ENCODE measurements around the gene MRPL34. TPM values are rescaled to one million over a fixed set of nuclear protein-coding genes. Genes with fewer than 3 reads are reported as not detected.

MRPL34 gene
- total RNA-seq, 4 donors from 2014 or later, result 95.8 to 311 (median 149) TPM

DNA sequence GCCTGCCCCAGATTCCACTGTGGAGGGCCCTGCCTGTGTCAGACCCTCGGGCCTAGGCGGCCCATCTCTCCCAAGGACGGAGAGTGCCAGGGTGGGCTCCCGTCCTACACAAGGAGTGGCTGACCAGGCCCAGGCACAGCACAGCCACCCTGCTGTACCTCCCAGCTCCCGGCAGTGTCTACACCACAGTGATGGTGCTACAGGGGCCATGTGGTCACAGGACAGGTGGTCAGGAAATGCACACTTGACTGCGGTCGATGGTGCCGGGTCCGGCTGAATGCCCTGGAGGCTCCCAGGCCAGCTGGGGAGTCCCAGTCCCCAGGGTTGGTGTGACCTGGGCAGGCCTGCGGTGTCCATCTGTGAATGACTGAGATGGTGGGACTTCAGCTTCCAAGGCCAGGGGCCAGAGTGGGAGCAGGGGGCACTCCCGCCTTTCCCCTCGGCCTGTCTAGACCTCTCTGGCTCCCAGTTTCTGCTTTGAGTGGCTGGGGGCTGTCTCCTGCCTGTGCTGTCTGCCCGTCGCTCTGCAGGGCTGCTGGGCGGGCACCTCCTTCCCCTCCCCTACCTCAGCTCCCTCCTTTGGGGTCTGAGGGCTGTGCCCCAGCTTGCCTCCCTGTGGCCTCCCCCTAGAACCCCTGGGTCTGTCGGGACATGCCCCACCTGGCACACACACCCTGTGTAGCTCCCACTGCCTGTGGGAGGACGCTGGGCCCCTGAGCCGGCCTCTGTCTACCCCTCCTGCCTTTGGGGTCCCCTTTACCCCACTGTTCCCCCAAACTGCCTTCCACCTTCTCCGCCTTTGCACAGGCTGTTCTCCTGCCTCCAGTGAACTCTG lies 16.2 kb downstream of the MRPL34 start:
- Histone ChIP-seq H3K27me3 (no peaks in the 10 kb centered on the region), H3K36me3 (peaks cover 15 to 31% of the 10 kb centered on the region in 2 donors), H3K27ac (no peak overlapping the region), H3K4me1 (no peaks in the 10 kb centered on the region), H3K9me3 (no peaks in the 10 kb centered on the region), H3K4me3 (replicated peaks in 1 of 3) (no peak overlapping the region)
- intact Hi-C loops (cut with DNase I), result no loop called here
- no peak for DNase-seq
- TF ChIP-seq POLR2A (IDR thresholded peaks at IDR 0.05), result no peak
- 86 to 97% methylated on average over 10 to 12 of the region's 19 CpGs for WGBS, 2 donors

DNA sequence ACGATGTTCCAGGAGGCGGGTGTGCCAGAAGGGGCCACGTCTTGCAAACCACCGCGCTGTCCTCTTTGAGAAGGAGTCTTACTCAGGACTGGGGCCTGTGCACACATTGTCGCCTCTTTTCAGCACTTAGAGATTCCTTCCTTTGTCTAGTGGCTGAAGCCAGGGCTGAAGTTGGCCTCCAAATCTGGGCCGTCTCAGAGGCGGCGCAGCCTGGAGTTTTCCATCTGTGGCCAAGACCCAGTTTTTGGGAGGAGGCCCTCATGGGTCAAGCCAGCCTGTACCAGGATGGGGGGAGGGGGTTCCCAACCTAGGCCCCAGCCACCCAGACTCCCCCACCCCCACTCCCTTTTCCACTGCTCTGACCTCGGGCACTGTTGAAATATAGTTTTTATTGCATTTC lies 17.2 kb downstream of the MRPL34 start:
- H3K9me3 ChIP-seq, result no peaks in the 10 kb centered on the region
- H3K27ac ChIP-seq, result no peak overlapping the region
- peaks cover 15 to 30% of the 10 kb centered on the region in 2 donors for H3K36me3 ChIP-seq
- no peak overlapping the region for H3K4me3 ChIP-seq (replicated peaks in 1 of 3)
- DNase-seq, result no peak
- H3K27me3 ChIP-seq, result no peaks in the 10 kb centered on the region
- H3K4me1 ChIP-seq, result peaks cover under 1 to 7% of the 10 kb centered on the region in 2 donors
- intact Hi-C loops (cut with DNase I), result no loop called here
- TF ChIP-seq, protein P1, sequence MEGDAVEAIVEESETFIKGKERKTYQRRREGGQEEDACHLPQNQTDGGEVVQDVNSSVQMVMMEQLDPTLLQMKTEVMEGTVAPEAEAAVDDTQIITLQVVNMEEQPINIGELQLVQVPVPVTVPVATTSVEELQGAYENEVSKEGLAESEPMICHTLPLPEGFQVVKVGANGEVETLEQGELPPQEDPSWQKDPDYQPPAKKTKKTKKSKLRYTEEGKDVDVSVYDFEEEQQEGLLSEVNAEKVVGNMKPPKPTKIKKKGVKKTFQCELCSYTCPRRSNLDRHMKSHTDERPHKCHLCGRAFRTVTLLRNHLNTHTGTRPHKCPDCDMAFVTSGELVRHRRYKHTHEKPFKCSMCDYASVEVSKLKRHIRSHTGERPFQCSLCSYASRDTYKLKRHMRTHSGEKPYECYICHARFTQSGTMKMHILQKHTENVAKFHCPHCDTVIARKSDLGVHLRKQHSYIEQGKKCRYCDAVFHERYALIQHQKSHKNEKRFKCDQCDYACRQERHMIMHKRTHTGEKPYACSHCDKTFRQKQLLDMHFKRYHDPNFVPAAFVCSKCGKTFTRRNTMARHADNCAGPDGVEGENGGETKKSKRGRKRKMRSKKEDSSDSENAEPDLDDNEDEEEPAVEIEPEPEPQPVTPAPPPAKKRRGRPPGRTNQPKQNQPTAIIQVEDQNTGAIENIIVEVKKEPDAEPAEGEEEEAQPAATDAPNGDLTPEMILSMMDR (IDR thresholded peaks at IDR 0.05), result no peak
- no peak for TF ChIP-seq POLR2A (IDR thresholded peaks at IDR 0.05)
- WGBS, 2 donors, result 71 to 79% methylated on average over 5 to 8 of the region's 10 CpGs

DNA sequence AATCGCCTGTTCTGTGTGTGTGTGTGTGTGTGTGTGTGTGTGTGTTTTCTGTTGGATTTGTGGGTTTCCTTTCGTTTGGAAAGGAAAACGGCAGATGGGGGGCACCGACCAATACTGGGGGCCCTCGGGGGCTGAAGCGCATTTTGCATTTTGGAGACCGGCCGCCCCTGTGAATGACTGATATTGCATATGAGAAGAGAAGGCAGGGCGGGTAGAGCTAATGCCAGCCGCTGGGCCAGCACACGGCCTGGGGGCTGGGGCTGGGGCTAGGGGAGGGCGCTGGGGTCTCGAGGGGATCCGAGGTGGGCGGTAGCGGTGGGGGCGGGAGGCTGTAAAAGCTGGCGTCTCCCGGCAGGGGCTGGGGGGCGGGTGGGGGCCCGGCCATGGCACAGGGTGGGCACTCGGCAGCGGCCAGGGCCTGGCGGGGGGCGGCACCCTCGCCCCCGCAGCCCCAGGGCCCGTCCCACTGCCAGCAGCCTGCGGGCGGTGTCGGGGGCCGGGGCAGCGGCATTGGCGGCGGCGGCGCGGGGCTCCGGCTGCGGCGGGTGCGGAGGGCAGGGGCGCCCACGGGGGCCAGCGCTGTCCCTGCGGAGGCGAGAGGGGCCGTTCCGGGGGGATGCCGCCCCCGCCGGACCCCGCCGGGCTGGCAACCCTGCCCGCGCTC lies 17.8 kb downstream of the MRPL34 start:
- Histone ChIP-seq H3K4me1 (peaks cover 6 to 13% of the 10 kb centered on the region in 2 donors), H3K27me3 (no peaks in the 10 kb centered on the region), H3K27ac (no peak overlapping the region), H3K9me3 (no peaks in the 10 kb centered on the region), H3K36me3 (peaks cover 15 to 30% of the 10 kb centered on the region in 2 donors), H3K4me3 (replicated peaks in 1 of 3) (no peak overlapping the region)
- intact Hi-C loops (cut with DNase I), result no loop called here
- TF ChIP-seq POLR2A (IDR thresholded peaks at IDR 0.05), result no peak
- TF ChIP-seq, protein P1 (IDR thresholded peaks at IDR 0.05), result no peak
- WGBS, 2 donors, result 61 to 72% methylated on average over 32 to 40 of the region's 56 CpGs
- DNase-seq, result no peak

DNA sequence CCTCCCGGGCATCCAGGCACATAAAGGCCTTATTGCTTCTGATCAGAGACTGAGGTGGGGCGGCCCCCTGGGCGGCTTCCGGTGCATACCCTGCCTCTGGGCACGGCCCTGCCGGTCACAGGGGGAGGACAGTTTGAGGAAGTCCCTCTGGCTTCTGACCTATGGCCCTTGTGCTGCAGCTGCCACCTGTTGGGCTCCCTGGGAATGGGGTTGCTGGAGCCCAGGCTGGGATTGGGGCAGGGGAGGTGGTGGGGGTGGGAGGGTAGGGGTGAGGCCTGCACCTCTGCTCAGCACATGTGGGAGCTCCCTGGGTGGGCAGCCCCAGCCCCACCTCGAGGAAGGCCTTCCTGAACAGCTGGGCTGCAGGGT lies 18.3 kb downstream of the MRPL34 start:
- H3K4me1 ChIP-seq, result peaks cover 8 to 18% of the 10 kb centered on the region in 2 donors
- H3K27ac ChIP-seq, result no peak overlapping the region
- no peaks in the 10 kb centered on the region for H3K27me3 ChIP-seq
- intact Hi-C loops (cut with DNase I), result no loop called here
- 50 to 80% methylated on average over 1 of the region's 7 CpGs for WGBS, 2 donors
- TF ChIP-seq POLR2A (IDR thresholded peaks at IDR 0.05), result no peak
- peaks cover 15 to 29% of the 10 kb centered on the region in 2 donors for H3K36me3 ChIP-seq
- DNase-seq, result no peak
- H3K9me3 ChIP-seq, result no peaks in the 10 kb centered on the region
- no peak overlapping the region for H3K4me3 ChIP-seq (replicated peaks in 1 of 3)

DNA sequence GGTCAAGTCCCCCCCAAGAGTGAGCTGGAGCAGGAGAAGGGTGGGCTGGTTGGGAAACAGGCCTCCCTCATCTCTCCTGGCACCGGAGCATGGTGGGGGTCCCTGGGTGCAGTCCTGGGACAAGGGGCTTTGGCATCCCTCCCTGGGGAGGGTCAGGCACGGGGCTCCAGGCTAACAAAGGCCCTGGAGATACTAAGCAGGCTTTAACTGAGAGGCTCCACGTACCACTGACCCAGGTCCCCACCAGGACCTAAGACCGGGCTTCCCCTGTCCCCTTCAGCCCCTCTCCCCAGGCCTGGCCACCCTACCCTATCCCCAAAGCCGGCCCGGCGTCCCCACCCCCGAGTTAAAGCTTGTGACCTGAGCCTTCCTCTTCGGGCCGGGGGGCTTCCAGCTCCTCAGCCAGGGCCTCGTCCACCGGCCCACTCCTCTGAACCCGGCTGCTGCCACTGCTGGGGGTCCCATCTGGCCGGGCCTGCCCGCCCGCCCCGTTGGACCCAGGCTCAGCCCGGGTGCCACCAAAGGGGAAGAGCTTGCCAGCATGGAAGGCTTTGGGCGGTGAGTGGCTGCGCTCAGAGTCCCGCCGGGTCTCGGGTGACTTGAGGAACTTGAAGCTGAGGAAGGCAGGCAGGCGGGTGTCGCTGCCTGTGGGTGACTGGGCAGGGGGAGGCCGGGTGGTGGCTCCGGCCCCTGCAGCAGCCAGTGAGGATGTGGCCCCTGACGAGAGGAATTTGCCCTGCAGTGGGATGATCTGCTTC lies 18.9 kb downstream of the MRPL34 start:
- no peak for TF ChIP-seq POLR2A (IDR thresholded peaks at IDR 0.05)
- TF ChIP-seq, protein P1 (IDR thresholded peaks at IDR 0.05), result no peak
- DNase-seq, result no peak
- intact Hi-C loops (cut with DNase I), result no loop called here
- Histone ChIP-seq H3K4me1 (peaks cover 10 to 22% of the 10 kb centered on the region in 2 donors), H3K4me3 (replicated peaks in 1 of 3) (no peak overlapping the region), H3K27me3 (no peaks in the 10 kb centered on the region), H3K9me3 (no peaks in the 10 kb centered on the region), H3K27ac (no peak overlapping the region), H3K36me3 (peaks cover 11 to 23% of the 10 kb centered on the region in 2 donors)
- 95% methylated on average over 9 to 16 of the region's 28 CpGs for WGBS, 2 donors
